ENCODE results near the gene MPI. TPM values are rescaled to one million over a fixed set of nuclear protein-coding genes. Genes with fewer than 3 reads are reported as not detected.
"Not testable (repeated sequence)": the region's sequence is repeated elsewhere in the genome, so short reads cannot be mapped to it uniquely, and the experiment has no call there.

The MPI gene
- total RNA-seq, 4 donors from 2014 or later: 17.1 to 59.2 (median 41.4) TPM

DNA sequence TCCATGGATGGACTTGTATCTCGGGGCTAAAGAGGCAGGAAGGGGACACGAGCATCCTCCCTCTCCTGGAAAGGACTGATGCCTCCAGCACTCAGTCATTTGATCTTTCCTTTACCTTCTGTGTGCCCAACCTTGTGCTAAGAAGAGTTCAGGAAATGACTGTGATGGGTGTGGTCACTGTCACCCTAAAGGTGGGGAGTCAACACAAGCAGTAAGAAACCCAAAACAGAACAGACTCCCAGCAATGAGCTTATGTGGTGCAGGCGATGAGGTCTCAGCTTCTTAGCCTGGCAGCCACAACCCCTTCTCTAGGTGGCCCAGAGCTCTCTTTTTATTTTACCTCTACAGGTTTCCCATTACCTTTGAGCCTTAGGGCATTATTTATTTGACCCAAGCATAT lies 3.8 kb downstream of the MPI start:
- 81% methylated on average over 3 of the region's 3 CpGs for WGBS
- no peak overlapping the region for H3K27ac ChIP-seq
- peaks cover 37% of the 10 kb centered on the region for H3K36me3 ChIP-seq
- no peaks in the 10 kb centered on the region for H3K27me3 ChIP-seq
- no peak overlapping the region for H3K4me3 ChIP-seq
- no peak for DNase-seq (ENCODE audit: low spot score in 2 of 2)
- peaks cover 28% of the 10 kb centered on the region for H3K4me1 ChIP-seq
- H3K9me3 ChIP-seq: no peaks in the 10 kb centered on the region
- TF ChIP-seq EP300 (IDR thresholded peaks at IDR 0.05) (no peak), POLR2A (IDR thresholded peaks at IDR 0.05) (no peak), POLR2AphosphoS5 (IDR thresholded peaks at IDR 0.05) (no peak)
- TF ChIP-seq, protein P1, sequence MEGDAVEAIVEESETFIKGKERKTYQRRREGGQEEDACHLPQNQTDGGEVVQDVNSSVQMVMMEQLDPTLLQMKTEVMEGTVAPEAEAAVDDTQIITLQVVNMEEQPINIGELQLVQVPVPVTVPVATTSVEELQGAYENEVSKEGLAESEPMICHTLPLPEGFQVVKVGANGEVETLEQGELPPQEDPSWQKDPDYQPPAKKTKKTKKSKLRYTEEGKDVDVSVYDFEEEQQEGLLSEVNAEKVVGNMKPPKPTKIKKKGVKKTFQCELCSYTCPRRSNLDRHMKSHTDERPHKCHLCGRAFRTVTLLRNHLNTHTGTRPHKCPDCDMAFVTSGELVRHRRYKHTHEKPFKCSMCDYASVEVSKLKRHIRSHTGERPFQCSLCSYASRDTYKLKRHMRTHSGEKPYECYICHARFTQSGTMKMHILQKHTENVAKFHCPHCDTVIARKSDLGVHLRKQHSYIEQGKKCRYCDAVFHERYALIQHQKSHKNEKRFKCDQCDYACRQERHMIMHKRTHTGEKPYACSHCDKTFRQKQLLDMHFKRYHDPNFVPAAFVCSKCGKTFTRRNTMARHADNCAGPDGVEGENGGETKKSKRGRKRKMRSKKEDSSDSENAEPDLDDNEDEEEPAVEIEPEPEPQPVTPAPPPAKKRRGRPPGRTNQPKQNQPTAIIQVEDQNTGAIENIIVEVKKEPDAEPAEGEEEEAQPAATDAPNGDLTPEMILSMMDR (IDR thresholded peaks at IDR 0.05): no peak

- H3K27ac ChIP-seq; H3K9me3 ChIP-seq; H3K4me3 ChIP-seq; DNase-seq (ENCODE audit: low spot score in 2 of 2); H3K27me3 ChIP-seq: not testable (repeated sequence)
- Histone ChIP-seq H3K36me3 (peaks cover 44% of the 10 kb centered on the region), H3K4me1 (peaks cover 23% of the 10 kb centered on the region)
- 91% methylated on average over 7 of the region's 7 CpGs for WGBS
Measured at GRCh38 chr15:74894383-74894782, 4.5 kb downstream of the MPI start.

DNA sequence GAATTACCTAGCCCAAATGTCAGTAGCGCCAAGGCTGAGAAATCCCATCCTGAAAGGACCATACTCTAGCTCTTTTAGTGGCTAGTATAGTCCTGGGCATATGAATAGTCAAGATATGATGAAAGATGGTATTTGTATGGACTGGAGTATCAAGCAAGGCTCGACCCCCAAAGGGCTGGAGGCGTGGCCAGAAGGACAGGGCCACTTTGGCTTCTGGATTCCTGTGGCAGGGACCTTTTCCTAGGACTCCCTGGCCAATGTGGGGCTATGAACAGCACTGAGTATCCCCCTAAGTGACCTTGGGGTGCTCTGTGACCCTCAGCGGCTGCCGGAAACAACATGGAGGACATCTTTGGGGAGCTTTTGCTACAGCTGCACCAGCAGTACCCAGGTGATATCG lies 6.0 kb downstream of the MPI start:
- WGBS: 86% methylated on average over 3 of the region's 6 CpGs
- TF ChIP-seq POLR2A (IDR thresholded peaks at IDR 0.05) (no peak), POLR2AphosphoS5 (IDR thresholded peaks at IDR 0.05) (no peak), EP300 (IDR thresholded peaks at IDR 0.05) (no peak)
- TF ChIP-seq, protein P1 (IDR thresholded peaks at IDR 0.05): no peak
- Histone ChIP-seq H3K36me3 (peaks cover 58% of the 10 kb centered on the region), H3K4me3 (no peak overlapping the region), H3K4me1 (peaks cover 11% of the 10 kb centered on the region), H3K27me3 (no peaks in the 10 kb centered on the region), H3K27ac (no peak overlapping the region), H3K9me3 (no peaks in the 10 kb centered on the region)
- DNase-seq (ENCODE audit: low spot score in 2 of 2): no peak

- no peak for TF ChIP-seq EP300 (IDR thresholded peaks at IDR 0.05)
- TF ChIP-seq, protein P1 (IDR thresholded peaks at IDR 0.05): no peak
- TF ChIP-seq POLR2AphosphoS5 (IDR thresholded peaks at IDR 0.05): no peak
- TF ChIP-seq POLR2A (IDR thresholded peaks at IDR 0.05): no peak
- DNase-seq (ENCODE audit: low spot score in 2 of 2): no peak
- H3K4me1 ChIP-seq: peaks cover 10% of the 10 kb centered on the region
- WGBS: 59% methylated on average over 3 of the region's 3 CpGs
- H3K4me3 ChIP-seq: no peak overlapping the region
- no peak overlapping the region for H3K27ac ChIP-seq
- H3K9me3 ChIP-seq: no peaks in the 10 kb centered on the region
- H3K27me3 ChIP-seq: no peaks in the 10 kb centered on the region
- H3K36me3 ChIP-seq: peaks cover 63% of the 10 kb centered on the region
Measured at GRCh38 chr15:74896316-74896715, 6.5 kb downstream of the MPI start.

DNA sequence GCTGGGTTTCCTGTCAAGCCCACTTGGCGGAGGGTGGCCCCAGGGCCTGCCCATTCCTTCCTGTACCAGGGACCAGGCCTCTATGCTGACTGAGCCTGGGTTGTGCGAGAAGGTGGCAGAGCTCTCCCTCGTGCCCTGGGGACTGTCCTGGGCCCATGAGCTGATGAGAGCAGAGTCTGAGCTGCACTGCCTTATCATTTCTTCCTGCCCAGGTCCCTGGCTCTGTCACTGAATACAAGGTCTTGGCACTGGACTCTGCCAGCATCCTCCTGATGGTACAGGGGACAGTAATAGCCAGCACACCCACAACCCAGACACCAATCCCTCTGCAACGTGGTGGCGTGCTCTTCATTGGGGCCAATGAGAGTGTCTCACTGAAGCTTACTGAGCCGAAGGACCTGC lies 7.5 kb downstream of the MPI start:
- no peak overlapping the region for H3K4me3 ChIP-seq
- H3K27ac ChIP-seq: no peak overlapping the region
- no peak for DNase-seq (ENCODE audit: low spot score in 2 of 2)
- peaks cover 13% of the 10 kb centered on the region for H3K4me1 ChIP-seq
- H3K27me3 ChIP-seq: no peaks in the 10 kb centered on the region
- H3K36me3 ChIP-seq: peaks cover 67% of the 10 kb centered on the region
- WGBS: 74% methylated on average over 4 of the region's 6 CpGs
- no peaks in the 10 kb centered on the region for H3K9me3 ChIP-seq
- TF ChIP-seq POLR2A (IDR thresholded peaks at IDR 0.05) (no peak), POLR2AphosphoS5 (IDR thresholded peaks at IDR 0.05) (no peak), EP300 (IDR thresholded peaks at IDR 0.05) (no peak)
- TF ChIP-seq, protein P1 (IDR thresholded peaks at IDR 0.05): no peak

DNA sequence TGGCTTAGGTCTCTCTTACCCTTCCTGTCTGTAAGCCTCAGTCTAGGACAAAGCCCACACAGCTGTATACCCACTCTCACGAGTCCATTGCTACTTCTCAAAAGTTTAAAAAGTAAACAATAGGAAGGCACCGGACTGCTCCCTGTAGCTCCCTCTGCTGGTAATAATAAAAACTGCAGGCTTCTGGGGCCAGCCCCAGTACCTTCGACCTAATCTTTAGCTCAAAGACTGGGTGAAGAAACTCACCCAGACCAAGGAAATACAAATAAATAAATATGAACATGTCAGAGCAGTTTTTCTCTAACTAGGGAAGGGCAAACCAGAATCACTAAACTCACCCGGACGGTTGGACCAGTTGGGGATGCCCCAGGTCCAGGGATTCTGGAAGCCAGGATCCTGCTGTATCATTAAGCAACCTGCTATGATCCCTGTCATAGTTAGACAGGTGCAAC lies 11.8 kb downstream of the MPI start:
- Histone ChIP-seq H3K9me3 (no peaks in the 10 kb centered on the region), H3K4me3 (no peak overlapping the region), H3K4me1 (peaks cover 22% of the 10 kb centered on the region), H3K36me3 (peaks cover 68% of the 10 kb centered on the region), H3K27ac (peak overlapping the region; percentile 15), H3K27me3 (no peaks in the 10 kb centered on the region)
- 8% methylated on average over 5 of the region's 5 CpGs for WGBS
- no peak for TF ChIP-seq POLR2AphosphoS5 (IDR thresholded peaks at IDR 0.05)
- TF ChIP-seq, protein P1 (IDR thresholded peaks at IDR 0.05): peak; percentile 94 to 96
- no peak for DNase-seq (ENCODE audit: low spot score in 2 of 2)

All from suprapubic skin (tissue), 4 donors.